Gastrocnemius medialis (tissue), 4 donors: Measurements from ENCODE around the gene TTLL3. TPM values are rescaled to one million over a fixed set of nuclear protein-coding genes. Genes with fewer than 3 reads are reported as not detected.
"Not testable (repeated sequence)": the region's sequence is repeated elsewhere in the genome, so short reads cannot be mapped to it uniquely, and the experiment has no call there.

Experiments
- ATAC-seq, 2 donors: fragments of 150-250 bp; one replicate each; pipeline ENCODE4 v1.9.1; 2016
- DNase-seq, 2 donors: peaks; one replicate each; pipeline ENCODE4 v3.0.0-alpha.2; 2019
- H3K27ac ChIP-seq, 4 donors: fragments of 200-600 bp; sonication (generic); 1 replicate in 1 of 4; 2 replicates in 3 of 4; pipeline ENCODE4 v1.5.1; 2016 to 2018; ENCODE audit warnings: mild to moderate bottlenecking in 2 of 4, moderate library complexity in 1 of 4
- H3K27me3 ChIP-seq, 3 donors: fragments of 200-600 bp; sonication (generic) in 2 of 3; 1 replicate in 1 of 3; 2 replicates in 2 of 3; pipeline versions ENCODE4 v1.5.1 to v1.6.0; 2016 to 2019; ENCODE audit warnings: mild to moderate bottlenecking in 1 of 3, moderate library complexity in 1 of 3
- H3K36me3 ChIP-seq, 2 donors: fragments of 200-600 bp; sonication (generic) in 1 of 2; one replicate each; pipeline ENCODE4 v1.5.1; 2017 to 2018
- H3K4me1 ChIP-seq, 2 donors: fragments of 200-600 bp; sonication (generic) in 1 of 2; one replicate each; pipeline ENCODE4 v1.5.1; 2016 to 2017; ENCODE audit warnings: mild to moderate bottlenecking in 2 of 2
- H3K4me3 ChIP-seq, 4 donors: fragments of 200-600 bp; sonication (generic) in 3 of 4; 1 replicate in 1 of 4; 2 replicates in 3 of 4; pipeline ENCODE4 v1.5.1; 2016 to 2019; ENCODE audit warnings: mild to moderate bottlenecking in 2 of 4
- H3K9me3 ChIP-seq, 3 donors: fragments of 200-600 bp; sonication (generic) in 2 of 3; 1 replicate in 1 of 3; 2 replicates in 2 of 3; pipeline ENCODE4 v1.5.1; 2016 to 2019
- CTCF ChIP-seq, 5 experiments: fragments of 450-650 bp in 3 of 5; fragments of 200-600 bp in 2 of 5; sonication (generic) in 2 of 5; IDR thresholded peaks in 4 of 5; conservative IDR thresholded peaks in 1 of 5; 1 replicate in 4 of 5; 2 replicates in 1 of 5; pipeline ENCODE4 v1.5.1; 2016 to 2019; ENCODE audit warnings: antibody characterized with exemption in 5 of 5, mild to moderate bottlenecking in 3 of 5, moderate library complexity in 3 of 5
- POLR2A ChIP-seq, 2 donors: fragments of 450-650 bp; IDR thresholded peaks; one replicate each; pipeline ENCODE4 v1.6.1; 2017; ENCODE audit warnings: antibody characterized with exemption in 2 of 2, mild to moderate bottlenecking in 2 of 2, moderate library complexity in 2 of 2
- in situ Hi-C, 4 donors: fragments of 200-750 bp; cut with MboI; loops; one replicate each; pipeline versions ENCODE4 v1.15.0 to v1.8.0; 2017; ENCODE audit warnings: low sequenced_read_pairs in 4 of 4
- intact Hi-C: fragments of 100-400 bp; cut with DNase I; formaldehyde crosslinking; loops from one replicate; pipeline ENCODE4 v1.15.1; 2023; ENCODE audit warnings: low total_unique reads
- total RNA-seq, 4 donors: library from RNA; depleted of rRNA; stranded (reverse); fragments of >200 nt; gene quantifications; one replicate each; pipeline versions ENCODE4 v1.1.0 to v1.2.3, GENCODE V29; 2016

TTLL3 gene
- total RNA-seq, 4 donors from 2014 or later = 3.2 to 17.6 (median 8.5) TPM

- Histone ChIP-seq H3K27me3 (no peaks in the 10 kb centered on the region), H3K9me3 (no peaks in the 10 kb centered on the region), H3K27ac (no peak overlapping the region), H3K36me3 (peaks cover 0 to 39% of the 10 kb centered on the region in 2 donors), H3K4me1 (peaks cover 7 to 12% of the 10 kb centered on the region in 2 donors), H3K4me3 (no peak overlapping the region)
- ATAC-seq (no peak), DNase-seq (no peak)
- TF ChIP-seq POLR2A (IDR thresholded peaks at IDR 0.05) = no peak
- TF ChIP-seq CTCF (IDR thresholded peaks at IDR 0.05 in 4 of 5, conservative IDR thresholded peaks at IDR 0.05 in 1 of 5) = no peak
- in situ Hi-C loops (loop anchor here in 1 of 4 donors (10.0 kb wide), 1 partner anchor 94 kb away; the partner anchor contains the start of gene CRELD1), intact Hi-C loops (no loop called here)
These were observed 31.0 kb downstream of the TTLL3 start for GRCh38 chr3:9841015-9841414.

- H3K27me3 ChIP-seq = no peaks in the 10 kb centered on the region
These were observed 33.8 kb downstream of the TTLL3 start, which contains the start of gene RPUSD3 for GRCh38 chr3:9843715-9844438. Gene RPUSD3, minus strand, starts transcription at chr3:9844008. Its CDS starts 18 bp downstream, at chr3:9843990.

GRCh38 chr3:9846231-9846630 lies 36.2 kb downstream of the TTLL3 start:
- no peak for ATAC-seq
- no peak overlapping the region for H3K27ac ChIP-seq

More at GRCh38 chr3:9843715-9844438, 33.8 kb downstream of the TTLL3 start, which contains the start of gene RPUSD3:
- peak; percentile 97 for DNase-seq
- intact Hi-C loops (loop anchor here (1.0 to 2.0 kb wide), 5 partner anchors 33 to 94 kb away; partner anchors contain the start of genes JAGN1, TADA3 and TTLL3), in situ Hi-C loops (loop anchor here in 1 of 4 donors (10.0 kb wide), 1 partner anchor 91 kb away; the partner anchor contains the start of gene CRELD1)
- ATAC-seq = peak; percentile 98 to 99
- Histone ChIP-seq H3K4me1 (peaks cover 7 to 12% of the 10 kb centered on the region in 2 donors), H3K9me3 (no peaks in the 10 kb centered on the region), H3K4me3 (peak within 1 kb of the TSS; percentile 66 to 96 (median 80)), H3K27ac (peak within 1 kb of the TSS; percentile 78 to 90 (median 85)), H3K36me3 (peaks cover 0 to 24% of the 10 kb centered on the region in 2 donors)
- peak; percentile 42 to 63 for TF ChIP-seq POLR2A (IDR thresholded peaks at IDR 0.05)
- TF ChIP-seq CTCF (IDR thresholded peaks at IDR 0.05 in 4 of 5, conservative IDR thresholded peaks at IDR 0.05 in 1 of 5) = no peak

GRCh38 chr3:9846931-9847488 lies 36.9 kb downstream of the TTLL3 start:
- Histone ChIP-seq H3K27me3 (no peaks in the 10 kb centered on the region), H3K4me1 (peaks cover 7 to 12% of the 10 kb centered on the region in 2 donors), H3K4me3 (no peak overlapping the region), H3K9me3 (no peaks in the 10 kb centered on the region), H3K27ac (no peak overlapping the region), H3K36me3 (peaks cover 0 to 1% of the 10 kb centered on the region in 2 donors)
- DNase-seq = no peak
- intact Hi-C loops = no loop called here
- TF ChIP-seq CTCF (IDR thresholded peaks at IDR 0.05 in 4 of 5, conservative IDR thresholded peaks at IDR 0.05 in 1 of 5) = no peak
- no peak for TF ChIP-seq POLR2A (IDR thresholded peaks at IDR 0.05)
- ATAC-seq = no peak
- in situ Hi-C loops = loop anchor here in 1 of 4 donors (10.0 kb wide), 1 partner anchor 88 kb away; the partner anchor contains the start of gene CRELD1

More at GRCh38 chr3:9846231-9846630, 36.2 kb downstream of the TTLL3 start:
- TF ChIP-seq POLR2A (IDR thresholded peaks at IDR 0.05) (no peak), CTCF (IDR thresholded peaks at IDR 0.05 in 4 of 5, conservative IDR thresholded peaks at IDR 0.05 in 1 of 5) (no peak)
- DNase-seq = no peak
- peaks cover 0 to 9% of the 10 kb centered on the region in 2 donors for H3K36me3 ChIP-seq
- H3K27me3 ChIP-seq = no peaks in the 10 kb centered on the region
- in situ Hi-C loops = loop anchor here in 1 of 4 donors (10.0 kb wide), 1 partner anchor 89 kb away; the partner anchor contains the start of gene CRELD1
- intact Hi-C loops = no loop called here
- H3K4me1 ChIP-seq = peaks cover 7 to 12% of the 10 kb centered on the region in 2 donors
- H3K4me3 ChIP-seq = no peak overlapping the region
- no peaks in the 10 kb centered on the region for H3K9me3 ChIP-seq

DNA sequence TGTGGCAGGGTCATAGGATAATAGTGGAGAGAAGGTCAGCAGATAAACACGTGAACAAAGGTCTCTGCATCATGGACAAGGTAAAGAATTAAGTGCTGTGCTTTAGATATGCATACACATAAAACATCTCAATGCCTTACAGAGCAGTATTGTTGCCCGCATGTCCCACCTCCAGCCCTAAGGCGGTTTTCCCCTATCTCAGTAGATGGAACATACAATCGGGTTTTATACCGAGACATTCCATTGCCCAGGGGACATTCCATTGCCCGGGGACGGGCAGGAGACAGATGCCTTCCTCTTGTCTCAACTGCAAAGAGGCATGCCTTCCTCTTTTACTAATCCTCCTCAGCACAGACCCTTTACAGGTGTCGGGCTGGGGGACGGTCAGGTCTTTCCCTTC lies 37.8 kb downstream of the TTLL3 start:
- H3K4me3 ChIP-seq, H3K9me3 ChIP-seq, H3K4me1 ChIP-seq, H3K27ac ChIP-seq, H3K27me3 ChIP-seq, ATAC-seq, intact Hi-C loops, H3K36me3 ChIP-seq, DNase-seq: not testable (repeated sequence)
- in situ Hi-C loops = loop anchor here in 1 of 4 donors (10.0 kb wide), 1 partner anchor 87 kb away; the partner anchor contains the start of gene CRELD1
